G401.6 (cell line): Measurements from ENCODE around the gene RAB36.

Experiments
- FAIRE-seq: peaks from 2 replicates; lab custom pipeline; 2012; peaks lifted over from hg19 to GRCh38; lab: Jason Lieb, UNC

Gene RAB36

DNA sequence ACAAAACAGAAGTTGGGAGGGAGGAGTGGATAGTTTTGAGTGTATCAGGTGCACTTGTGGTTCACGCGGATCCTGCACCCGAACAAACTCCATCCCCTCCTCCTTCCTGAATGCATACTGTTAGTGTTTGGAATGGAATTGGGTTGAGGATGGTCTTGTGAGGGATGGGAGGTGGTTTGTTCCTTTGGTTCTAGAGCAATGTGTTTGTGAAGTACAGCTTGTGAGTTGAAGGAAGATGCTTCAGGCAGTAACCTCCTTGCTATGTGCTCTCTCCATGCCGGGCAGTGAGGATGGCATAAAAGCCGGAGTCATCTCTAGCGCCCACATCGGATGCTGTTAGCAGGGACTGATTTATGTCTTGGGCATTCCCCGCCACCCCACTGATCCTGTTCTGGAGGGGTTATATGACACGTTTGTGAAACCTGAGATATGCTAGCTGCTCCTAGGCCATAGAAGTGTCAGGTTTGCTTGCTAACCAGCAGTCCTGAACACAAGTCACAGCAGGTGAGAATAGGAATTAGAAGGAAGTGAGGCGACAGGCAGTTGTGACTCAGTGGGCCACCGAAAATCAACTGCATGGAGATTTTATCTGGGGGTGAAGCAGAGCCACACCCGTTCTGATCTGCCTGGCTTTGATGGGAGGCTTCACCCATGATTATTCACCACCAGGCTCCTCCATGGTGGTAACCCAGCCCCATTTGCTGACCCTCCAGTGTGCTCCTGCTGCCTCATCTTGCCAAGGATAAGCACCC lies 37.2 kb downstream of the RAB36 start:
- no peak for FAIRE-seq

DNA sequence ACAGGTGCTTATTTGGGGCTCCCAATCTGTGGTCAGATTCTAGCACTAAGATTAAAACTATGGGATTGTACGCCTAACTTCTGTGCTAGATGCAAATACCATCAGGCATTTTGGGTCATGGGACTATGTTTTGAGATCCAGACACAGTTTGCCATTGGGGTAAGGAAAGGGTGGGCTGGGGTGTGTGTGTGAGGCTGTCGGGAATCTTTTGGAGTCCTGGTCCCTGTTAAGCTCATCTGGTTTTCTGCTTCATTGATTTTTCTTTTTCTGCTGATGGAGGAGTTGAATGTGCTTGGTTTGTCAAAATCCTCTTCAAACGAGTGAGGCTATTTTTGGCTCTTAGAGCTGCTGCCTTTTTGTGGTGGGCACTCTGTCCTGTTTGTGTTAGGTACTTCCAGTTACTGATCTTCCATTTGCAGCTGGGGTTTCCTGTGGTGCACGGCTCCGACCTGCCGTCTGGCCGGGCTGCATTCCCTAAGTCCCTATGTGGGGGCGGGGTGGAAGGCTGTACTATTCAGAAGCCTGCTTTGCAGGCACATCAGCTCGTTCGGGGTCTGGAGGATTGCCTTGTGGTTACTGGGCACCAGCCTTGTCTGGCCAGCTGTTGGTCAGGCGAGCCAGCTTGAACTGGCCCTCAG lies 37.9 kb downstream of the RAB36 start:
- no peak for FAIRE-seq

DNA sequence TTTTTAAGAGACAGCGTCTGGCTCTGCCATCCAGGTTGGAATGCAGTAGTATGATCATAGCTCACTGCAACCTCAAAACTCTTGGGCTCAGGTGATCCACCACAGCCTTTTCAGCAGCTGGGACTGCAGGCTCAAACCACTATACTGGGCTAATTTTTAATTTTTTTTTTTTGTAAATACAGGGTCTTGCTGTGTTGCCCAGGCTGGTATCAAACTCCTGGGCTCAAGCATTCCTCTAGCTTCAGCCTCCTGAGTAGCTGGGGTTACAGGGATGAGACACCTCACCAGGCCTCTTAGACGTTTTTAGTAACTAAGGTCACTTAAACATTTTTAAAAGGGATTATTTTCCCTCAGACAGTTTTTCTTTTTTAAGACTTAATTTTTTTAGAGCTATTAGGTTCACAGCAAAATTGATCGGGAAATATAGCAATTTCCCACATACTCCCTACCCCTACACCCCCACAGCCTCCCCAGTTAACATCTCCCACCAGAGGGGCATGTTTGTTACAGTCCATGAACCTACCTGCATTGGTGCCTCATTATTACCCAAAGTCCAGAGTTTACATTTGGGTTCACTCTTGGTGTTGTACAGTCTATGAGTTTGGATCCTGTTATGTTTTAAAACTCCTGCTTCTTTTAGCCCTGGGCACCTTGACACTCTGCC lies 39.0 kb downstream of the RAB36 start:
- no peak for FAIRE-seq

DNA sequence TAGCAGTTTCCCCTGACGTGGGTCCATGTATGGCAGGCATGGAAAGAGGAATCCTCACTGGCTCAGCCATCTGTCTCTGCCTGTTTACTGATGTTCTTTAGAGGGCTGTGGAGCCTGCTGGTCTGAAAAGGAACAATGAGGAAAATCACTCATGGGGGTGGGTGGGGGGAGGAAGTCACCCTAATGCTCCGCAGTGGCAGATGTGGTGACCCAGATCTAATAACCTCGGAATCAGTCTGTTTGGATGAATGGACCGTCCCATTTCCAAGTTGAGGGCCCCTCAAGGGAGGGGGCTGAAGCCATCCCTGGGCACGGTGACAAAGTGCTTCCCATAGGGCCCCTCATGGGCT lies 39.5 kb downstream of the RAB36 start:
- FAIRE-seq, result no peak

DNA sequence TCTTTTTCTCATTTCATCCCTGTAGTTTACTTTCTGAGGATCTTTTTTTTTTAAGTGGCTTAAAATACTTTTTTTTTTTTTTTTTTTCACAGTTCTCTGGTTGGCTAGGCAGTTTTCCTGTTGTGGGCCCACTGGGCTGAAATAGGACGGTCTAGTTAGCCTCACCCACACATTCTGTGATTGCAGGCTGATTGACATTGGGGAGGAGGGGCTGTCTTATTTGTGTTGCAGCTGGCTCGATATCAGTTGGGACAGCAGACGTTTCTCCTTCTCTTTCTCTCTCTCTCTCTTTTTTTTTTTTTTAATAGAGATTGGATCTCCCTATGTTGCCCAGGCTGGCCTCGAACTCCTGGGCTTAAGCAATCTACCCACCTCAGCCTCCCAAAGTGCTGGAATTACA lies 41.9 kb downstream of the RAB36 start:
- no peak for FAIRE-seq

DNA sequence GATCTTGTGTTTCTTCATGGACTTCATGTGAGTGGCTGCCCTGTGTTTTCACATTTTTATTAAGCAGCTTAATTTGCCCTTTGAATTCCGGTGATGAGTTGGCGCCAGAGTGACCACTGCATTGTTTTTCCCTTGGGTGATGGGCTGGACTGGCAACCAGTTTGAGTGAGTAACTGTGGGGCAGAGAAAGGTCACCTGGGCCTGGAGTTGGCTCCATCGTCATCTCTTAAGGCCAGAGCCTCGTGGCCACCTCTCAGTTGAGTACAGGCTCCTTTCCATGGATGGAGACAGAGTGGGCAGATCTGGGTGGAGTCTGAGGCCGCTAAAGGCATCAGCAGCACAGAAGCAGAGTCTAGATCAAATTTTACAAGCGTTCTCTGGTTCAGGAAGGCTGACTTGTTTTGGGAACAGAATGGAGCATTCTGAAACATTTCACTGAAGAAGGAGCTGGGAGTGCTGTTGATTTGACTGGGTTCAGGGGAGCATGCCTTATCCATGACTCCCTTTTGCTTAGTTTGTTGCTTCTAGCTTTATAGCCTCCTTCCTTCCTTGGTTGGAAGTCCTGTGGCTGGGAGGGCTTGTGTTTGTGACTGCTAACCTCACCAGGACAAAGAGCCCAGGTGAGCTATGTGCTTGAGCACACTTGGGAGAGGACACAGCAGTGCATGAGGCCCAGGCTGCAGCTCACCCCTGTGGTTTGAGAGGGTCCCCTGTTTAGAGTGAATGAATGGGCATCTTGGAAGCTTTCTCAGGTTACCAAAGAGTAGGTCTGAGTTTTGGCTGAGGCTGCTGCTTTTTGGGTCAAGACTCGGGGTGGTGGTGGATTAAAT lies 42.8 kb downstream of the RAB36 start:
- no peak for FAIRE-seq

DNA sequence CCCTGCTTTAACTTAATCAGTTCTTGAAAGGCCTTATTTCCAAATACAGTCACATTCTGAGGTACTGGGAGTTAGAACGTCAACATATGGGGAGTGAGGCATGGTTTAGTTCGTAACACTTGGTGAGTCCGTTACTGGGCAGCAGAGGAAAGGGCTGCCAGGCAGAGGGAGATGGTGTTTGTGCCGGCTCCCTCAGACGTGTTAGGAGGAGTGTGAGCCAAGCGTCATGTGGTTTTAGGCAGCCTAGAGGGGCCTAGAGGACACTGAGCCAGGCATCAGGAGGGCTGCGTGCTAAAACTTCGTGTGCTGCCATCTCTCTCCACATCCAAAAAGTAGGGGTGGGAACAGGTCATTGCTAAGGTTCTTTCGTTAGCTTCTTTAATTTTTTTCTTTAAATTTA lies 45.2 kb downstream of the RAB36 start:
- no peak for FAIRE-seq

DNA sequence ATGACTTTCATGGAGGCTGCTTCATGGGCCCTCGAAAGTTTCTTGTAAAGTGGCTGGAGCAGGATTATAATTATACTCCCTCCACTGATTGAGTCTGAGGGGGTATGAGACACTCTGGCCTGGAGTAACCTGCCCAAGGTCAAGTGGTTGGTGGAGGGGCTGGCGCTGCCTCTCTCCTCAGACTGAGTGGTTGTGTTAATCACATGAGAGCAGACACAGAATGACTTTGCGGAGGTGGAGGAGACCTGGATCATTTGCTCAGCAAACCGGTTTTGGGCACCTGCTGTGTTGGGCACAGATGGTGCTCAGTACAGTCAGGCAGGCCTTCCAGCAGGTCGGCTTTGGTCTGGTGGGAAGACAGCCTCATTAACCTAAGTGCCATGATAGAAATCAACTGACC lies 46.9 kb downstream of the RAB36 start:
- no peak for FAIRE-seq

DNA sequence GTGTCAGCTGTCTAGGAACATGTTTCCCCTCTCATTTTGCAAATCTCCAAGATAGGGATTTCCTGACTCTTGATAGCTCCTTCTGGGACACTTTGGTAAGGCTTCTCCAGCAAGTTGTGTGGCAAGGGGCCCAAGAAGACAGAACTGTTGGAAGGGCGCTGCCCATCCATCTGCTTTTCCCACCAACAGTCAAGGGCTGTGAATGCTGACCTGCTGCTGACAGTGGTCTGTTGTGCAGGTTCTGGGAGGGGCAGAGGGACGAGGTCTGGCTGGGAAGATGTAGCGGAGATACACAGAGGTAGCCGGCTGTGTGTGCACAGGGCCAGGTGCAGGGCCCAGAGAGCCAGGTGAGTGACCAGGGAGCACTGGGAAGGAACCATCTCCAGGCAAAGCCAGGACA lies 47.3 kb downstream of the RAB36 start:
- FAIRE-seq, result no peak

DNA sequence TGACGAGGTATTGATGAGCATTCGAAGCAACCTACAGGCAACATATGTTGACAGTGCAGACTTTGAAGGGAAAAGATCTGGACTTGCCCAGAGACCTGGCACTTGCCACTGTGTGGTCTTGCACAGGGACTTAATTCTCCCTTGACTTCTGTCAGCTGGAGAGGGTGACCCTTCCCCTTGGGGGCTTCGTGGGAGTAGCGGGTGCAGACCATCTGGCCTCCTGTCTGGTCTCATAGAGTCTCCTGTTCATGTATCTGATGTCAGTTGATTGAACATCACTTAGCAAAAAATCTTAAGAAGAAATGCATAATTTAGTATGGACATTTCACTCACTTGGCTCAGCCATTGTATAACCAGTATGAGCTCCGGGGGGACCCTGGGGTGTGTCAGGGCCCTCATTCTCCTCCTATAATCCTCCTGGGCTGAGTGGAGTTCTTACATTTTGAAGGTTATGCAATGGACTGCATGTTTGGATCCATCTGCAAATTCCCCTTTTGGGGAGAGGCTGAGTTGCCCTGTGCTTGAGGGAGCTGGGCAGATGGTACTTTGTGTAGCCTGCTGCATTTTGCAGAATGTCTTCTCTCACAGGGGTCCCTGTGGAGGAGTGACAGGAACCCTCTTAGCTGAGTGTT lies 48.0 kb downstream of the RAB36 start:
- FAIRE-seq, result no peak

DNA sequence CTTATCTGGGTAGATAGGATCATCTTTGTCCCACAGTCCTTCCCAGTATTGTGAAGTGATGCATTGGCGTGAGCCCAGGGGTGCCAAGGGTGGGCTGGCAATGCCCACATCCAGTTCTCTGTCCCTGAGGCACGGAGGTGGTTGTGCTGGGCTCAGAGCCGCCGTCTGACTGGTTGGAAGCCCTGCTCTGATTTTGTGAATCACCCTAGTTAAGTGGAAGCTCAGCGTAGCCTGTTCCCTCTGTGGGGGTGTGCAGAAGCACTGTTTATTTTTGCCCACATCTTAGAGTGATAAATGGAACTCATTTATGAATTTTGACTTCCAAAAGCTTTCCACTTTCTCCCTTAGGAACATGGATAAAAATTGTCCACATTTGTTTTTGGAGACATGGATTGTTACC lies 48.6 kb downstream of the RAB36 start:
- FAIRE-seq, result no peak

DNA sequence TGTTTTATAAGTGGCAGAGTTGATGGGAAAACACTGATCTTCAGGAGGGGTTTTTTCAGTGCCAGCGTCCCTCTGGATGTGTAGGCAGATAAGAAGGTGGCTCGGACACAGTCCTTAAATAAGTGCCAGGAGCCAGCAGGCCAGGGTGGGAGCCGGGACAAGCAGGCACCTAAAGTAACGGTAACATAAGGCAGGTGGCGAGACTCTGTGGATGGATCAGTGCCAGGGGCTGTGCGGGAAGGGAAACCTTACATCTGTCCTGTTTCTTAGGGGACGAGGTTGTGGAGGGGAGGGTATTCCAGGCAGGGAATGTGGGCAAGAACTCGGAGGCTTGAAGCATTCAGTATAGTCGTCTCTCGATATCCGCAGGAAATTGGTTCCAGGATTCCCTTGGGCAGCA lies 50.9 kb downstream of the RAB36 start:
- no peak for FAIRE-seq

DNA sequence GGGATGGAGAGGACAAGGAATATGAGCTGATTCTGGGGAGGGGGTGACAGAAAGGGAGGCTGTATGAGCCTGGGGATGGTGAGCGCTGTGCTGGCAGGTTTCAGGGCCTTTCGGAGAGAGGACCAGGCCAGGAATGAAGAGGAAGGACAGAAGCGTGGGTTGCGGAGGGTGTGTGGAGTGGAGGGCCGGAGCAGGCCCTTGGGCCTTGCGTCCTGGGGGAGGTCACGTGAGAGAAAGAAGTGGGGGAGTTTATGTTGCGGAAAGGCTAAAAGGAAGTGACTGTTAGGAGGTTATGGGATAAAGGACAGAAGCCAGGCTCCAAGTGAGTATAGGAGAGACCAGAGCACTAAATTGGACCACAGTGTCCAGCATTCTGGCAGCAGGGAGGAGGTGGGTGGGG lies 52.6 kb downstream of the RAB36 start:
- no peak for FAIRE-seq

DNA sequence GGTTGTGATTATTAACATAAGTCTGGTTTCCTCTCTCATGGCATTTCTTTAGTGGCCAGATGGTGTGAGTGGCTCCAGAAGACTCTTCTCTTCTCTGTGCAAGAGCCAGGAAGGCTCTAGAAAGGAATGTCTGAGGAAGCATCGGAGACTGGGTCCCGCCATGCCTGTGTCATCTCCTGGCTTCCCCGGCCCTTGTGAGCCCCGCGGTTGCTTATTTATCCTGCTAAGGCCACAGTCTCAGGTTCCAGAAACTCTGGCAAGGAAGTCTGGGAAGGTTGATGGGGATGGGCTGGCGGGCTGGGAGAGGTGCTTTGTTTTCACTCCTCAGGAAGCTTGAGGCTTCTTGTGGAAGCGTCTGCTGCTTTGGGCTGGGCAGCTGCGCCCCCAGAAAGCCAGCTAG lies 53.9 kb downstream of the RAB36 start:
- no peak for FAIRE-seq

DNA sequence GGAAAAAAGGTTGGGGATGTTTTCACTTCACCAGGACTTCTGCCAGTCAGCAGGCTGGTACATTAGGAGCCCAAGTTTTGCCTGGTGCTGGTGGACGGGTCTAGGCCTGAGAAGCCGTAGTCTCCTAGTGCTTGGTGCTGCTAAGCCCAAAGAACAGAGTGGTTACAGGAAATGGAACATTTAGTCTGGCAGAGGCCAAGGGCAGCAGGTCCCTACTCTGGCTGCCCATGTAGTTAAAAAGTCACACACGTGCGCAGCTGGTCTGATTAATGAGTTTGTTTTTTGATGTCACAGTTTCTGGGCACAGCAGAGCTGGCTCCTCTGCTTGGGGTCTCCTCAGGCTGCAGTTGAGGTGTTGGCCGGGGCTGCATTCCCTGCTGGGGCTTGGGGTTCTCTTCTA lies 55.6 kb downstream of the RAB36 start:
- FAIRE-seq, result no peak

DNA sequence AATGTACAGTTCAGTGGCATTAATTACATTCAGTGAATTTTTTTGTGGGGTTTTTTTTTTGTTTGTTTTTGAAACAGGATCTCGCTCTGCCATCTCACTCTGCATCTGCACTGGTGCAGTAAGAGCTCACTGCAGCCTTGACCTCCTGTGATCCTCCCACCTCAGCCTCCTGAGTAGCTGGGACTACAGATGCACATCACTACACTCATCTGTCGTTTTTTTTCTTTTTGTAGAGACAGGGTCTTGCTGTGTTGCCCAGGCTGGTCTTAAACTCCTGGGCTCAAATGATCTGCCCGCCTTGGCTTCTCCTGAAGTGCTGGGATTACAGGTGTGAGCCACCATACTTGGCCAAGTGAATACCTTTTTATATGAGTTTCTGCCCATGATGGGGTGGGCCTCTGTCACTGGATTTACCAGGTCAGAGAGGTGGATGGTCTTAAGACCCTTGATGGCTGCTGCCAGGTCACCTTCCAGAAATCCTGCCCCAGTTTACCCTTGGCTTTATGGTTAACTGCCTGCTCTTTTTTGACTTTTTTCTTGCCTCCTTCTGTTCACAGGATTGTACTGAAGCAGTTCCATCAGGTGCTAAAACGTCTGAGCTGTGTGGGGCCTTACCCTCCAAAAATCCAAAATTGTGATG lies 57.7 kb downstream of the RAB36 start:
- FAIRE-seq, result no peak

DNA sequence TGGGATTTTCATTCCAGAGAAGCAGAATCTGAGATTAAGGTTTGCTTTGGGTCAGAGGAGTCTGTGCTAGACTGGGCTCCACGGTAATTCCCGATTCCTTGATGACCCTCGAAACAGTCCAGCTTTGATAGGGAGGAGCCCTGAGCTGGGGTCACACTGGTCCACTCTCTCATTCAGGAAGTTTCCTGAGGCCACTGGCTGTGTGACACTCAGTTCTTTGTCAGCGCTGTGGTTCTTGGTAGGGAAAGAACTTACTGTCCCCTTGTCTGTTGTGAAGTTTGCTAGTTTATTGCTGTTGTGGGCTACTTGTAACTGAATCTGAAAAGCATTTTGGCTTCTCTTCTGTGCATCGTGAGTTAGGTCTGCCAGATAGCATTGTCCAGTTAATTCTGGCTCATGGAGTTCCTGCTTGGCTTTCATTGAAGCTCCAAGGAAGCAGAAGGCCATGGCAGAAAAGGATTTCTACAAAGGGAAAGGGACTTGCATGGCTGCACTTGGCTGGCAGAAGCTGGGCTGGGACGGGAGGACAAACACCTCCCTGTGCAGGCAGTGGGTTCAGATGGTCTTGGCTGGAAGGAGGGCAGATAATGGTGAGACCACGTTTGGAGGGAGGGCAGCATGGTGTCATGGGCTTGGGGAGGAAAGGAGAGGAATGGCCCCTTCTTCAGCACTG lies 58.3 kb downstream of the RAB36 start:
- no peak for FAIRE-seq

DNA sequence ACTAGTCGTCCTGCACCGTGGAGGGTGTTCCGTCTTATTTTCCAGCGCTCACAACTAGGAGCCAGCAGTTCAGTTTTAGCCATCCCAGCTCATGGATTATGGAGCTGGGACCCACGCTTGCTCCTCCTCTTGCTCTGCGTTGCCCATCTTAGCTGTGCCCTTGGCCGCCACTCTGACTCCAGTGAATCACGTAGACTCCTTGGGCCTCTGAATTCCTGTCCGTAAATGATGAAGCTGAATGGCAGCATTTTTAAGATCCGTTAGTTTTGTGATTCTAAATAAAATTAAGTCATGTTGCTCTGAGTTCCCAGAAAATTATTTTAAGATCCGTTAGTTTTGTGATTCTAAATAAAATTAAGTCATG lies 58.8 kb downstream of the RAB36 start:
- no peak for FAIRE-seq

DNA sequence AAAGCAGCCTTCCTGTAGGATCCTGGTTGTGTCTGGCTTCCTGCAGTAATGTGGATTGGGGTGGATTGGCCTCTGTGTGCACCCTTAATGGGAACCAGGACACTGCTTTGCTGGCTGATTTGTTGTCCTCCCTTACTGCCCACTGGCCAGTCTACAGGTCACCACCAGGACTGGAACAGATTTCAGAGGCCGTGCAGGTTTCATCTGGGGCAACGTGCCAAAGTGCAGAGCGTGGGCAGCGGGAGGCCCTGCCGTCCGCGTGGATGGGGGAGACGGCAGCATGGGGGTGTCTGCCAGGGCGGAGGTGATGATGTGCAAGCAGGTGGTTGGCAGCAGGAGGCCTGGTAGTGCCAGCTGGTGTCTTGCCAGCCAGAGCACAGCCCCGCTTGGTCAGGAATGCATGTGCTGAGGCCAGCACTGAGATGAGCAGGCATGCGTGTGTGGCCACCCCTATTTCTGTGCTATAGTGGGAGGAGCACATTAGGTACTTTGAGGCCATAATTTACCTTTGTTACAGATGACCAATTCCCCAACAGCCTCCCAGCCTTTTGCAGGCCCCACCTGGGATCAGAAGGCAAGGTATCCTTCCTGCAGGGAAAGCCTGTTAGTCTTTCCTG lies 59.4 kb downstream of the RAB36 start:
- FAIRE-seq, result no peak

DNA sequence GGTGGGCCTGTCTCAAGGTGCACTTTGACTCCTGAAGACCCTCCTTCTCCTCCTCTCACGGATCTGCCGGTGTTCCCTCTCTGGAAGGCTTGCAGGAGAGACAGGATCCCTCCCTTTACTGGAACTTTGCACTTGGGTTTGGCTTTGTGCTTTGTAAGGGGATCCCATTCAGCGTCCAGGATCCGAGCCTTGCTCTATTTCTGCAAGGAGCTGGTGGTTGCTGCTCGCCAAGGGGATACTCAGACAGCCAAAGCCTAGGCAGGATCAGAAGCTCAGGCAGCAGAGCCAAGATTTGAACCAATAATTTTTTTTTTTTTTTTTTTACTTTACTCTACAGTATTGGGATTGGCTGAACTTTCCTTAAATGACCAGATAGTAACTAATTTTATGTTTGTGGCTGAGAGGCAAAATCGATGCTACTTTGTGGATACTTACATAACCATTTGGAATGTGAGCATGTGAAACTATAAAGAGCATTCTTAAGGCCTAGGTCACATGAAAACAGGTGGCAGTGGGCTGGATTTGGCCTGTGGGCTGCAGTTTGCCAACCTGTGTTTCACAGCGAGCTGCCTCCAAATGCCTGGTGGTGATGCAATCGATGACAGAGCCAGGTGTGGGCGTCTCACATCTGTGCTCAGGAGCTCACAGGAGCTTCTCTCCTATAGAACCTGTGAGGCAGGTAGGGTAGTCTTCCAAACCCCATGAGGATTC lies 60.2 kb downstream of the RAB36 start:
- no peak for FAIRE-seq
